Neutrophil (primary cell): ENCODE measurements around the gene ACCSL.

ENCODE experiments used
- H3K27ac ChIP-seq: fragments of 200-600 bp; sonication (generic); 2 replicates; pipeline ENCODE4 v1.5.1; 2016; ENCODE audit warnings: mild to moderate bottlenecking, moderate library complexity
- H3K27me3 ChIP-seq: fragments of 200-600 bp; sonication (generic); 2 replicates; pipeline ENCODE4 v1.6.0; 2016; ENCODE audit warnings: mild to moderate bottlenecking
- H3K36me3 ChIP-seq: fragments of 200-600 bp; sonication (generic); 2 replicates; pipeline ENCODE4 v1.5.1; 2017
- H3K4me1 ChIP-seq, 2 experiments: fragments of 200-600 bp in 1 of 2; sonication (generic) in 1 of 2; 1 replicate in 1 of 2; 2 replicates in 1 of 2; pipeline versions ENCODE4 v1.5.1 to v1.6.1; 2013 to 2016; ENCODE audit warnings: low read depth in 1 of 2, low read length in 1 of 2, mild to moderate bottlenecking in 1 of 2, moderate library complexity in 1 of 2; ENCODE audit not compliant: control insufficient read depth in 1 of 2, insufficient read depth in 1 of 2
- H3K4me3 ChIP-seq, 2 experiments: fragments of 200-600 bp in 1 of 2; sonication (generic) in 1 of 2; 1 replicate in 1 of 2; 2 replicates in 1 of 2; pipeline ENCODE4 v1.5.1; 2013 to 2016; ENCODE audit warnings: low read depth in 1 of 2, low read length in 1 of 2, mild to moderate bottlenecking in 1 of 2, moderate library complexity in 1 of 2
- H3K9me3 ChIP-seq: fragments of 200-600 bp; sonication (generic); 2 replicates; pipeline ENCODE4 v1.5.1; 2016
- TF ChIP-seq, protein P1 (sequence below): fragments of 200-600 bp; sonication (generic); IDR thresholded peaks from 2 replicates; pipeline ENCODE4 v1.5.1; 2016; ENCODE audit warnings: antibody characterized with exemption

Gene ACCSL

DNA sequence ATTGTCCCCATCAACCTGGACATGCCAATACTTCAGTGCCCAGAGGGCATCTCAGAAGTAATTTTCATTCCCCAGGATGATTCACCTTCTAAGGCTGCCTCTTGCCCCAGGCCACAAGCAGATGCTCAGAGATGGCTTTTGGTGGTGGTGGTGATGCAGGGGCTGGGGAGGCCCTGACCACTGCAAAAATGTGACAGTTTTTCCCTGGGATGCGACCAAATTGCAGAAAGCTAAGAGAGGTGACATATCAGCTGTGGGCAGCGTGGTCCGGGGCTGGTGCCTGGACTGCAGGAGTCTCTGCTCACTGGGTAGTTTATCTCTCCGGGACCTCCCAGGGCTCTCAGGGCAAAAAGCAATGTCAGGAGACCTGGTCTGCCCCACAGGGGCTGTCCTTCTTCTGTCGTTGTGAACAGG is 39.7 kb upstream of the ACCSL start:
- H3K27me3 ChIP-seq = peaks cover 15% of the 10 kb centered on the region
- no peaks in the 10 kb centered on the region for H3K4me1 ChIP-seq
- H3K9me3 ChIP-seq = no peaks in the 10 kb centered on the region
- no peaks in the 10 kb centered on the region for H3K36me3 ChIP-seq
- no peak overlapping the region for H3K4me3 ChIP-seq
- H3K27ac ChIP-seq = no peak overlapping the region
- TF ChIP-seq, protein P1, sequence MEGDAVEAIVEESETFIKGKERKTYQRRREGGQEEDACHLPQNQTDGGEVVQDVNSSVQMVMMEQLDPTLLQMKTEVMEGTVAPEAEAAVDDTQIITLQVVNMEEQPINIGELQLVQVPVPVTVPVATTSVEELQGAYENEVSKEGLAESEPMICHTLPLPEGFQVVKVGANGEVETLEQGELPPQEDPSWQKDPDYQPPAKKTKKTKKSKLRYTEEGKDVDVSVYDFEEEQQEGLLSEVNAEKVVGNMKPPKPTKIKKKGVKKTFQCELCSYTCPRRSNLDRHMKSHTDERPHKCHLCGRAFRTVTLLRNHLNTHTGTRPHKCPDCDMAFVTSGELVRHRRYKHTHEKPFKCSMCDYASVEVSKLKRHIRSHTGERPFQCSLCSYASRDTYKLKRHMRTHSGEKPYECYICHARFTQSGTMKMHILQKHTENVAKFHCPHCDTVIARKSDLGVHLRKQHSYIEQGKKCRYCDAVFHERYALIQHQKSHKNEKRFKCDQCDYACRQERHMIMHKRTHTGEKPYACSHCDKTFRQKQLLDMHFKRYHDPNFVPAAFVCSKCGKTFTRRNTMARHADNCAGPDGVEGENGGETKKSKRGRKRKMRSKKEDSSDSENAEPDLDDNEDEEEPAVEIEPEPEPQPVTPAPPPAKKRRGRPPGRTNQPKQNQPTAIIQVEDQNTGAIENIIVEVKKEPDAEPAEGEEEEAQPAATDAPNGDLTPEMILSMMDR = no peak

DNA sequence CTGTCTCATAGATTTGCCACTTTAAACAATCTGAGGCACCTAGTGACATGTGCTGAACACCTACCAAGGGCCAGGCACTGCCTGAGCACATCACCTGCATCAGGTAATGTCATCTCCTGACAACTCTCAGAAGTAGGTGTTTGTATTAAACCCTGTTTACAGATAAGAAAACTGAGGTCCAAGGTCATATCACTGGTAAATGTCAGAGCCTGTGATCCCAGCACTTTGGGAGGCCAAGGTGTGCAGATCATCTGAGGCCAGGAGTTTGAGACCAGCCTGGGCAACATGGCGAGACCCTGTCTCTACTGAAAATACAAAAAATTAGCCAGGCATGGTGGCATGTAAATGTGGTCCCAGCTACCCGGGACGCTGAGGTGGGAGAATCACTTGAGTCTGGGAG is 39.1 kb upstream of the ACCSL start:
- Histone ChIP-seq H3K27me3 (peaks cover 15% of the 10 kb centered on the region), H3K36me3 (no peaks in the 10 kb centered on the region), H3K4me1 (no peaks in the 10 kb centered on the region), H3K9me3 (no peaks in the 10 kb centered on the region), H3K27ac (no peak overlapping the region), H3K4me3 (no peak overlapping the region)
- TF ChIP-seq, protein P1 = no peak

DNA sequence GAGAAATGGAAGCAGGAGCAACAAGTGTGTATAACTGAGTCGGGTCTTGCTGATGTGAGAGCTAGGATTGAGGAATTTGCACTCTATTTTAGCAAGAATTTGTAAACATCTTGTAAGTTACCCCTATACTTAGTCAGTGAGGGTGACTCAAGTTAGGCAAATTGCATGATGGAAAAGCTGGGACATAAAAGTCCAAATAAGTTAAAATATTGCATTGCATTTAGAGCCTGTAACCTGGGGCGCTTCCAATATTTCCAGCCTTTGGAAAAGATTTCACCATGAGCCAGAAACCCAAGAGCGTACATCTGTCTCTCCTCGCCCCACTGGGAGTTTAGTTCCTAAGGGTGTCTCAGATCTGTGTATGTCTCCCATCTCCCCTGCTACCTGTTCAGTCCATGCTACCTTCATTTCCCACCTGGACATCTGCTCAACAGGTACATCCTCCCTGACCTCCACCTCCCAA is 37.0 kb upstream of the ACCSL start:
- no peak overlapping the region for H3K4me3 ChIP-seq
- H3K9me3 ChIP-seq = no peaks in the 10 kb centered on the region
- peaks cover 15% of the 10 kb centered on the region for H3K27me3 ChIP-seq
- H3K4me1 ChIP-seq = no peaks in the 10 kb centered on the region
- H3K27ac ChIP-seq = no peak overlapping the region
- no peaks in the 10 kb centered on the region for H3K36me3 ChIP-seq
- TF ChIP-seq, protein P1 = no peak

DNA sequence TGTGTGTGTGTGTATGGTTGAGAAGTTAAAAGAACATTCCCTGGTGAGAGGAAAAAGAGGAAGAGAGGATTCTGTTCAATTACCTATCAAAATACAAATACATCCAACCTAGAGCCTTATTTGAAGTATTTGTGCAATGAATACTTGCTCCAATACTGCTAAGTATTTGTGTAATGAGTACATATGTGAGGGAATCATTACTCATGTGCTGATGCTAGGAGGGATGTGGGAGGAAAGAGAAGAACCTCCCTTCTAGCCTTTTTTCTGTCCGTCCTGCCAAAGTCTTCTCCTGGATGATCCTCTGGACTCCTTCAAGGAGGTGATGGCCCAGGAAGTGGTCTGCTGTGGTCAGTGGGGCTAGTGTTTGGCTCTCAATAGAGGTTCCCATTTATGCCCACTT is 36.0 kb upstream of the ACCSL start:
- TF ChIP-seq, protein P1 = no peak
- no peak overlapping the region for H3K27ac ChIP-seq
- no peak overlapping the region for H3K4me3 ChIP-seq
- peaks cover 15% of the 10 kb centered on the region for H3K27me3 ChIP-seq
- no peaks in the 10 kb centered on the region for H3K36me3 ChIP-seq
- no peaks in the 10 kb centered on the region for H3K9me3 ChIP-seq
- no peaks in the 10 kb centered on the region for H3K4me1 ChIP-seq

DNA sequence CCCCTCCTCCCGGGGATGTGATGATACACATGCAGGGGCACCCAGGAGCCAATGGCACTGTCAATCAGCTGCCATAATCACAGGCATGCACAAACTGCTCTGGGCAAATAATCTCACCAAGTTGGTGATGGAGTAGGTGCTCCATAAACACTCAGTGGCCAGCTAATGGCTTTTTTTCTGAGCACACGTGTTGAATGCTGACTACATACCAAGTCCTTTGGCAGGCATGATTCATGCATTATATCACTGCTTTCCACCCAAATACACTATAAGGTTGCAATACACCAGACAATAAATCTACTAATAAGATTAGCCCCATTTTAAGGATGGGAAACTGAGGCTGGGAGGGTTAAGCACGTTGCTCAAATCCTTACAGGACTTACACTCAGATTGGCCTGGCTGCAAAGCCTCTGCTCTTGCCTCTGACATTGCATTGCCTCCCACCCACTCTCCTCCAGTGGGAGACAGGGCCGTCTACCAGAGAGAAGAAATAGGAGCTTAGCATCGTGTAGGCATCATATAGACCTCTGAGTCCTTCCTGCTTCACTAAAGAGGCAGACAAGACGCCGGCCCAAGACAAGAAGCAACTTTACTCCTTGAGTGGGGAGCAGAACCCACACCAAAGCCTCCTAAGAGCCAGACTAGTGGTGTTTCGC is 32.7 kb upstream of the ACCSL start:
- no peaks in the 10 kb centered on the region for H3K4me1 ChIP-seq
- TF ChIP-seq, protein P1 = no peak

More for the DNA sequence above, 32.7 kb upstream of the ACCSL start:
- Histone ChIP-seq H3K27me3 (peaks cover 35% of the 10 kb centered on the region), H3K27ac (no peak overlapping the region), H3K36me3 (no peaks in the 10 kb centered on the region), H3K9me3 (no peaks in the 10 kb centered on the region), H3K4me3 (no peak overlapping the region)
